HL-60 (cell line): ENCODE measurements around the gene CYP17A1.
A peak's percentile ranks its signal among the peaks of the same experiment; 100 is the strongest.

Experiments used
- DNase-seq, 2 experiments: peaks; one replicate each; pipeline ENCODE4 v3.0.0-alpha.2; 2010 to 2020; ENCODE audit warnings: low read depth in 1 of 2, low spot score in 1 of 2
- H3K27ac ChIP-seq: fragments of 250-450 bp; sonication (Bioruptor Pico); replicated peaks from 2 replicates; pipeline ENCODE4 v1.5.1; 2020; ENCODE audit warnings: mild to moderate bottlenecking, moderate library complexity
- H3K27me3 ChIP-seq: fragments of 250-450 bp; sonication (Bioruptor Pico); 2 replicates; pipeline ENCODE4 v1.5.1; 2021; ENCODE audit warnings: mild to moderate bottlenecking, moderate library complexity; ENCODE audit not compliant: insufficient read depth, poor library complexity, severe bottlenecking
- H3K4me3 ChIP-seq: replicated peaks from 2 replicates; pipeline ENCODE4 v1.5.1; 2011; ENCODE audit warnings: mild to moderate bottlenecking, control low read depth, low read length; ENCODE audit not compliant: insufficient read depth
- GABPA ChIP-seq: IDR thresholded peaks from 2 replicates; pipeline ENCODE4 v1.6.1; 2012; ENCODE audit warnings: low read depth
- POLR2AphosphoS5 ChIP-seq: IDR thresholded peaks from 2 replicates; pipeline ENCODE4 v1.6.1; 2012; ENCODE audit warnings: low read depth
- SPI1 ChIP-seq: IDR thresholded peaks from 2 replicates; pipeline ENCODE4 v1.6.1; 2012; ENCODE audit warnings: low read depth, mild to moderate bottlenecking, borderline replicate concordance
- TF ChIP-seq, protein P1 (sequence below): IDR thresholded peaks from one replicate; pipeline ENCODE4 v1.5.1; 2011; ENCODE audit warnings: low read length, control low read depth, inconsistent platforms; ENCODE audit not compliant: insufficient read depth
- TF ChIP-seq, protein P2 (sequence below): IDR thresholded peaks from 2 replicates; pipeline ENCODE4 v1.6.1; 2012; ENCODE audit warnings: low read depth; ENCODE audit not compliant: insufficient replicate concordance

CYP17A1 gene

DNA sequence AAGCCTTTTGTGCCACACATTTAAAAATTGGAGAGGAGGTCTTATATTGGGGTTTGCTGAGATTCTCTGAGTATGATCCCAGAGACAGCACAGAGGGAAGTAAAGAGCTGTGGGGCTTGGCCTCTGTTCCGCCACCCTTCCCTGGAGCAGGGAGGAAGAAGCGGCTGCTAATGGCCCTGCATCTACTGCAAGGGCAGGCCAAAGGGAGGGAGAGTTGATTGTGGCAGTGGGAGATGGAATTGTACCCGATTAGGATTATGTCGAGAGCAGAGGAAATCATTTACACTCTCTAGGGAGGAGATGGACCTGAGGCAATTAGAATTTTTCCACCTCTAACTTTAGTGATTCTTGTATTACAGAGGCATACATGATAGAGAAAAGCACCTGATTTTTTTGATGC lies 28.8 kb downstream of the CYP17A1 start:
- H3K4me3 ChIP-seq = no peak overlapping the region
- no peak for DNase-seq
- no peak overlapping the region for H3K27ac ChIP-seq
- no peaks in the 10 kb centered on the region for H3K27me3 ChIP-seq
- TF ChIP-seq, protein P1, sequence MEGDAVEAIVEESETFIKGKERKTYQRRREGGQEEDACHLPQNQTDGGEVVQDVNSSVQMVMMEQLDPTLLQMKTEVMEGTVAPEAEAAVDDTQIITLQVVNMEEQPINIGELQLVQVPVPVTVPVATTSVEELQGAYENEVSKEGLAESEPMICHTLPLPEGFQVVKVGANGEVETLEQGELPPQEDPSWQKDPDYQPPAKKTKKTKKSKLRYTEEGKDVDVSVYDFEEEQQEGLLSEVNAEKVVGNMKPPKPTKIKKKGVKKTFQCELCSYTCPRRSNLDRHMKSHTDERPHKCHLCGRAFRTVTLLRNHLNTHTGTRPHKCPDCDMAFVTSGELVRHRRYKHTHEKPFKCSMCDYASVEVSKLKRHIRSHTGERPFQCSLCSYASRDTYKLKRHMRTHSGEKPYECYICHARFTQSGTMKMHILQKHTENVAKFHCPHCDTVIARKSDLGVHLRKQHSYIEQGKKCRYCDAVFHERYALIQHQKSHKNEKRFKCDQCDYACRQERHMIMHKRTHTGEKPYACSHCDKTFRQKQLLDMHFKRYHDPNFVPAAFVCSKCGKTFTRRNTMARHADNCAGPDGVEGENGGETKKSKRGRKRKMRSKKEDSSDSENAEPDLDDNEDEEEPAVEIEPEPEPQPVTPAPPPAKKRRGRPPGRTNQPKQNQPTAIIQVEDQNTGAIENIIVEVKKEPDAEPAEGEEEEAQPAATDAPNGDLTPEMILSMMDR = no peak
- TF ChIP-seq GABPA (no peak), SPI1 (no peak), POLR2AphosphoS5 (no peak)
- TF ChIP-seq, protein P2, sequence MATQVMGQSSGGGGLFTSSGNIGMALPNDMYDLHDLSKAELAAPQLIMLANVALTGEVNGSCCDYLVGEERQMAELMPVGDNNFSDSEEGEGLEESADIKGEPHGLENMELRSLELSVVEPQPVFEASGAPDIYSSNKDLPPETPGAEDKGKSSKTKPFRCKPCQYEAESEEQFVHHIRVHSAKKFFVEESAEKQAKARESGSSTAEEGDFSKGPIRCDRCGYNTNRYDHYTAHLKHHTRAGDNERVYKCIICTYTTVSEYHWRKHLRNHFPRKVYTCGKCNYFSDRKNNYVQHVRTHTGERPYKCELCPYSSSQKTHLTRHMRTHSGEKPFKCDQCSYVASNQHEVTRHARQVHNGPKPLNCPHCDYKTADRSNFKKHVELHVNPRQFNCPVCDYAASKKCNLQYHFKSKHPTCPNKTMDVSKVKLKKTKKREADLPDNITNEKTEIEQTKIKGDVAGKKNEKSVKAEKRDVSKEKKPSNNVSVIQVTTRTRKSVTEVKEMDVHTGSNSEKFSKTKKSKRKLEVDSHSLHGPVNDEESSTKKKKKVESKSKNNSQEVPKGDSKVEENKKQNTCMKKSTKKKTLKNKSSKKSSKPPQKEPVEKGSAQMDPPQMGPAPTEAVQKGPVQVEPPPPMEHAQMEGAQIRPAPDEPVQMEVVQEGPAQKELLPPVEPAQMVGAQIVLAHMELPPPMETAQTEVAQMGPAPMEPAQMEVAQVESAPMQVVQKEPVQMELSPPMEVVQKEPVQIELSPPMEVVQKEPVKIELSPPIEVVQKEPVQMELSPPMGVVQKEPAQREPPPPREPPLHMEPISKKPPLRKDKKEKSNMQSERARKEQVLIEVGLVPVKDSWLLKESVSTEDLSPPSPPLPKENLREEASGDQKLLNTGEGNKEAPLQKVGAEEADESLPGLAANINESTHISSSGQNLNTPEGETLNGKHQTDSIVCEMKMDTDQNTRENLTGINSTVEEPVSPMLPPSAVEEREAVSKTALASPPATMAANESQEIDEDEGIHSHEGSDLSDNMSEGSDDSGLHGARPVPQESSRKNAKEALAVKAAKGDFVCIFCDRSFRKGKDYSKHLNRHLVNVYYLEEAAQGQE = no peak

DNA sequence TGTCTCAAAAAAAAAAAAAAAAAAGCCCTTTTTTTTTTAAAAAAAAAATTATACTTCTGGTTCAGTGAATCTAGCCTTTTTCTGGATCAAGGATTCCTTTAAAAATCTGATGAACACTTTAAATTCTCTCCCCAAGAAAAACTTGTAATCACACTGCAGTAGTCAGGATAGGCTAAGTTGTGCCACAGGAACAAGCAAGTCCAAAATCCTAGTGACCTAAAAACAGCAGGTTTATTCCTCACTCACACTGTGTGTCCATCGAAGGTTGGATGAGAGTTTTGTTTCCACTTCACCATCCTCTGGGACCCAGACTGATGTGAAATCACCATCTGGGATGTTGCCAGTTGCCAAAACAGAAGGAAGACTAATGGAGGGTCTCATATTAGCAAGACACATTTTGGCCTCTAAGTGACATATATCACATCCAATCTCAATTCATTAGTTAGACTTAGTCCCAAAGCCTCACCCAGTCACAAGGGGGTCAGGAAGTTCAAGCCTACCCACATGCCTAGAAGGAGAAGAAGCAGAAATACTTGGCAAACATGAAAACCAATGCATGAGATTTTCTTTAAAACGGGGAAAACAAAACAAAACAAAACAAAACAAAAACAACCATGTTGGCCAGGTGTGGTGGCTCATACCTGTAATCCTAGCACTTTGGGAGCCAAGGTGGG lies 32.7 kb downstream of the CYP17A1 start:
- no peak for DNase-seq
- H3K27me3 ChIP-seq = no peaks in the 10 kb centered on the region
- H3K4me3 ChIP-seq = no peak overlapping the region
- H3K27ac ChIP-seq = no peak overlapping the region
- TF ChIP-seq, protein P1 = no peak
- TF ChIP-seq SPI1 (no peak), POLR2AphosphoS5 (no peak), GABPA (no peak)
- TF ChIP-seq, protein P2 = no peak

DNA sequence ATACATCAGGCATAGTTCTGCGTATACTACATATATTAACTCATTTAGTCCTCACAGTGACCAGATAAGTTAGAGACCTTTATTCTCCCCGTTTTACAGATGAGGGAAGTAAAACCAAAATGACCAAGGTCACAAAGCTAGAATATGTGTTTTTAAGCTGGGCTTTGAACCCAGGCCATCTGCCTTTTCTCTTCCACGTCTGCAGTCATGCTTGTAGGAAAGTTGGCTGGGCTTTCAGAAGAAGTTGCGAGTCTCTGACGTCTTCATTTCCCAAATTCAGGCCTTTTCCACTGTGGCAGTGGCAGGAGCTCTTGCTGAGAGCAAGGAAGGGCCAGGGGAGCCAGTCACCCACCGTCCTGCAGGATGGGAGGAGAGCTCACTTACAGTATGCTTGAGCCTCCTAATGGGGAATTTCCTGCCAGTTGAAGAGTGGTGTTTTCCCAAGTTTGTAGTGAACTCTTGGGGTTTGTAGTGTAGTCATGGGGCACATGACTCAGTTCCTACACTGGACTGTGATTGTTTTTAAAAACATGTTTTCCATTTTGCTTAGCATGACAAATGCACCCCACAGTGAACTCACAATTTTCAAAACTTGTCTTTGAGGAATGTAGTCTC lies 34.2 kb downstream of the CYP17A1 start:
- TF ChIP-seq GABPA = no peak
- no peak for TF ChIP-seq SPI1
- TF ChIP-seq POLR2AphosphoS5 = no peak
- no peaks in the 10 kb centered on the region for H3K27me3 ChIP-seq
- H3K27ac ChIP-seq = no peak overlapping the region
- DNase-seq = no peak
- no peak overlapping the region for H3K4me3 ChIP-seq

DNA sequence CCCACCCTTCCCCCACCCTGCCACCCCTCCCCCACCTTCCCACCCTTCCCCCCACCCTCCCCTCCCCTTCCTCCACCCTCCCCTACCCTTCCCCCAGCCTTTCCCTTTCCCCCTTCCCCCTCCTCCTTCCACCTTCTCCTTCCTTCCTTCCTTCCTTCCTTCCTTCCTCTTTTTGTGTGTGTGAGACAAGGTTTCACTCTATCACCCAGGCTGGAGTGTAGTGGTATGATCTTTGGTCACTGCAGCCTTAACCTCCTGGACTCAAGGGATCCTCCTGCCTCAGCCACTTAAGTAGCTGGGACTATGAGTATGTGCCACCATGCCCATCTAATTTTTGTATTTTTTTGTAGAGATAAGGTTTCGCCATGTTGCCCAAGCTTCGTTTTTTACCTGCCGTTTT lies 35.2 kb downstream of the CYP17A1 start:
- TF ChIP-seq, protein P1 = no peak
- no peak for TF ChIP-seq POLR2AphosphoS5
- TF ChIP-seq GABPA = no peak
- no peak for TF ChIP-seq SPI1
- TF ChIP-seq, protein P2 = no peak
- Histone ChIP-seq H3K4me3 (no peak overlapping the region), H3K27me3 (no peaks in the 10 kb centered on the region), H3K27ac (no peak overlapping the region)
- peak in 1 of 2 experiments; percentile 24 for DNase-seq
